ENCODE data around the gene MISP3. TPM values are rescaled to one million over a fixed set of nuclear protein-coding genes. Genes with fewer than 3 reads are reported as not detected.
A peak's percentile ranks its signal among the peaks of the same experiment; 100 is the strongest.

MISP3 gene
- total RNA-seq, 1 donor from 2014 or later: 0.13 TPM

- peak; percentile 99 for DNase-seq (ENCODE audit: low read depth in 2 of 2)
Observed at GRCh38 chr19:14080887-14081796, 8.6 kb downstream of the MISP3 start.

GRCh38 chr19:14081797-14082674 is 9.4 kb downstream of the MISP3 start:
- DNase-seq (ENCODE audit: low read depth in 2 of 2): peak in 1 of 2 donors; percentile 47

- no peak for DNase-seq (ENCODE audit: low read depth in 2 of 2)
Observed at GRCh38 chr19:14082675-14082960, 10.0 kb downstream of the MISP3 start.

GRCh38 chr19:14085309-14085995 is 12.9 kb downstream of the MISP3 start, which contains the start of gene C19orf67:
Gene C19orf67, minus strand, starts transcription at chr19:14085783. Its CDS starts 156 bp downstream, at chr19:14085627.
- DNase-seq (ENCODE audit: low read depth in 2 of 2): no peak

GRCh38 chr19:14086098-14086497 is 13.5 kb downstream of the MISP3 start:
- no peak for DNase-seq (ENCODE audit: low read depth in 2 of 2)

GRCh38 chr19:14088634-14089411 is 16.2 kb downstream of the MISP3 start:
- DNase-seq (ENCODE audit: low read depth in 2 of 2): no peak

GRCh38 chr19:14089412-14089661 is 16.8 kb downstream of the MISP3 start:
- DNase-seq (ENCODE audit: low read depth in 2 of 2): peak in 1 of 2 donors; percentile 64

- peak in 1 of 2 donors; percentile 76 for DNase-seq (ENCODE audit: low read depth in 2 of 2)
Observed at GRCh38 chr19:14089662-14090508, 17.3 kb downstream of the MISP3 start.

- DNase-seq (ENCODE audit: low read depth in 2 of 2): peak in 1 of 2 donors; percentile 88
Observed at GRCh38 chr19:14090509-14091080, 18.0 kb downstream of the MISP3 start, which contains the start of gene SAMD1. Gene SAMD1, minus strand, starts transcription at chr19:14090751.

GRCh38 chr19:14091081-14091812 is 18.7 kb downstream of the MISP3 start:
- DNase-seq (ENCODE audit: low read depth in 2 of 2): peak in 1 of 2 donors; percentile 56

- DNase-seq (ENCODE audit: low read depth in 2 of 2): no peak
Observed at GRCh38 chr19:14091813-14092462, 19.4 kb downstream of the MISP3 start.

GRCh38 chr19:14093117-14093823 is 20.7 kb downstream of the MISP3 start:
- no peak for DNase-seq (ENCODE audit: low read depth in 2 of 2)

GRCh38 chr19:14094854-14095253 is 22.3 kb downstream of the MISP3 start:
- no peak for DNase-seq (ENCODE audit: low read depth in 2 of 2)

- DNase-seq (ENCODE audit: low read depth in 2 of 2): no peak
Observed at GRCh38 chr19:14096272-14096992, 23.8 kb downstream of the MISP3 start.

GRCh38 chr19:14097532-14098151 is 25.1 kb downstream of the MISP3 start:
- DNase-seq (ENCODE audit: low read depth in 2 of 2): no peak

GRCh38 chr19:14101003-14101545 is 28.5 kb downstream of the MISP3 start:
- no peak for DNase-seq (ENCODE audit: low read depth in 2 of 2)
